ENCODE measurements around the gene HOXC6.

The HOXC6 gene

GRCh38 chr12:54016478-54016964 lies 11.7 kb upstream of the HOXC6 start:
- no peak for DNase-seq

GRCh38 chr12:54017027-54017788 lies 11.0 kb upstream of the HOXC6 start:
- peak in 1 of 2 experiments; percentile 19 for DNase-seq

- peak; percentile 73 to 80 for DNase-seq
Measured at GRCh38 chr12:54017878-54018467, 10.3 kb upstream of the HOXC6 start.

GRCh38 chr12:54018468-54018984 lies 9.7 kb upstream of the HOXC6 start:
- no peak for DNase-seq

GRCh38 chr12:54019091-54019811 lies 9.0 kb upstream of the HOXC6 start:
- DNase-seq = no peak

DNA sequence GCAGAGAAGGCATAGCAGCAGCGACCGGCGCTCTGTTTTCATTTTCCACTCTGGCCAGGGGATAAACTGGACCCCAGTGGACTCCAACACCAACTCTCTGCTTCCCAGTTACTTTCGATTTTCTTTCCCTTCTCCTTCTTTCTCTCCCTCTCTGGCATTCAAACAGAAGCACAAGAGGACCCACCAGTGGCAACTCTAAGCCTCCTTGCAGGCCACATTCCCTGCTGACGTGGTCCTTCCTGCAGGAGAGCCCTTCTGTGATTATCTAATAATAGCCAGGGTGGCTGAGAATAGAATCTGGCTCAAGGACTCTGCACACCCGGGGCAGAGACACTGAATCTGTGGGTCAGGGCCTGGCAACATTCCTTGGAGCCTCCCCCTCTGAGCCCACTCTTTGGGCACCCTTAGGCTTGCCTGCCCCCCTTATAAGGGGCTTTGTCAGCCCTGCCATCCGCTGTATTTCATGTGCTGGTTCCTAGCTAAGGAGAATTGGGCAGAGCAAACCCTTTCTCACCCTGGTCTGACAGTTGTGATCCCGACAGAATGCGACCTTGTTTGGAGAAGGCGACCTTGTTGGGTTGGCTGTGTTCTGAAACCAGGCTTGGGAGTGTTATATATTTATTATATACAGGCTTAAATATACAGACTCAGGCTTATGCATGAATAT lies 8.2 kb upstream of the HOXC6 start:
- DNase-seq = no peak

DNA sequence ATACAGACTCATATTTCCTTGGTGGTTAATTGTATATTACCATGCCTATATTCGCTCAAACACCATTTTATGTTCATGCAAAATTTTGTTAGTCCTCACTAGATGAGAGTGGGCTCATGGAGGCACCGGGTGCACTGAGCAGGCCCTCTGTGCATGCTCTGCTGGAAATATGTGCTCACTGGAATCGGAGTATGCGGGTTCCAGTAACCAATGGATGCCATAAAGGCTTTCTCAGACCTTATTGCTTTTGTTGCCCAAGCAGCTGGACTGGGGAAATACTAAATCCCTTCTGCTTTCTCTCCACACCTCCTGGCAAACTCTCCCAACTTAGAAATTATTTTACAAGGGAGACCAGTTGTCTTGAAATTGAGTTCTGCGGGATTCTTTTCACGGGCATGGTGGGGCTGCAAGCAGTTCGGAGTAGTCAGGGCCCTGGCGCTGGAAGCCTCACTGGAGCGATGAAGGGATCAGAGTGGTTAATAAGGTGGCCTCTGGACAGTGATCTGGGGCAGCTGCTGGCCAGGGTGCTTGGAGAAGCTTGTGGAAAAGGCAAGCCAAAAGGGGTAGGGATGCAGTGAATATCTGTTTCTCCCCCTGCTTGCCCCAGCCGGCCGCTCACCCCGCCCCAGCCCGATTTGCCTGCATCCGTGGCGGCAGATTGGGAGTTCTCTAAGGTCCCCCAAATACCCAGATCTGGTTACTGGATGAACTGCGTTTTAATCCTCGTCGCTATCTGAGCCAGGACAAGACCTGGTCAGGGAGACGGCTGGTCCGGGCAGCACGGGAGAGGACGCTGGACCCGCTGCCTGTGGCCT lies 7.4 kb upstream of the HOXC6 start:
- no peak for DNase-seq

DNA sequence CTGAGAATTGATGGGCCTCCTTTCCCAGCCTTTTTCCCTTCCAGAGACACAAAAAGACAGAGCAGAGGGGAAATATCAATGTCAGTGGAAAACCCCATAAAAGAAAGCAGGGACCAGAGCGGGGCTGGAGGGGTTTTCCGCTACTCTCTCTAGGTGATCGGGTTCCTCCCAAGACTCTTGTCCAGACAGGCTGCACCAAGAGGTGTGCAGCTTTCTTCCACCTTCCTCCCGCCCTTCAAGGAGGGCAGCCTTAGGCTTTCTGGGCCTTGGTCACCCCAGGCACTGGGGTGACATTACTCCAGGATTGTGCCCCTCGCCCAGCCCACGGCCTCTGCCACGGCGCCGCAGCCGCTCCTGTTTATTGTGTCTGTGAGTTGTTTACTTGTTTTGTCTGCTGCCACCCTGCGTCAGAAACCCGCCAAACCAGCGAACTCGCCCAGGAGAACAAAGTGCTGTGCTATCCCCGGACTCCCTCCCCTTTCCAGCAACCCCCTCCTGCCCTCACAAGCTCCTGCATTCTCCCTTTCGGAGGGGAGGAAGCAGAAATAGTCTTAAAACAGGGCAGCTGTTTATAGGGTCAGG lies 6.7 kb upstream of the HOXC6 start:
- no peak for DNase-seq

DNA sequence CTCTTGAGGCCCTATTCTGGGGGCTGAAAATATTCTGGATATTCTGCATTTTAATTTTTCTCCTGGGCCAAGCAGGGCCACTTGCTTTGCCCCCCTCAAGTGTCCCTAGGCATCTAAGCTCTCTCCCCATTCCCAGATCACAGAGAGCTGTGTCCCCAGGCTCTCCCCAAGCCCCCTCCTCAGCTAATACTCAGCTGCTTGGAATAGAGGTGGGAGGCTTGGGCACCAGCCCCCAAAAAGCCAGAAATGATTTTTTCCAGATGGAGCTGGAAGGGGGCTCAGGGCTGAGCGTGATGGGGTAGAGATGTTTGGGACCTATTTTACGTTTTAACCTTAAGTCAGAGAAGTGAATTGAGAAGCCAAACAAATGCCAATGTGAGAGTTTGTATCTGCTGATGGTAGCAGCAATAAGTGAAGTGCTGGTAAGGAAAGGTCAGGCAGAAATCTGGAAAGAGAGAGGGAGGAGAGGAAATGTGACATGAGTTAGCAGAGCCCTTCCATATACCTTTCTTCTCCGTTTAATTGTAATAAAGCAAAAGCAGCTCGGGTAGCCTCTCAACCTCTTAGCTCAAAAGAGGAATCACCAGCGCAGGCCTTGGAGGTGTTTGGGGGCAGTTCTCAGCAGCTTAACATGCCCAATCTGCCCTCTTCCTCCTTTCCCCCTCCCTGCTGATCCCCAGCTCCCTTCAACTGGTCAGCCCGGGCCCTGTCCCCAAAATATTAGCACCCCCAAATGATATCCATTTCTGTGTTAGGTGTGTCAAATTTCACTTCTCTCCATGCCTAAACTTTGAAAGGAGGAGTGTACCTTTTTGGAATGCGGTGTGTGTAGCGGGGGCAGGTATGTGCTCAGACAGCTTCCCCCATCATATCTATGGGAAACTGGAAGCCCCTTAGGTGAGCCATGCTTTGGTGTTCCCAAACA lies 5.0 kb upstream of the HOXC6 start:
- DNase-seq = no peak

- no peak for DNase-seq
Measured at GRCh38 chr12:54024127-54024526, 4.1 kb upstream of the HOXC6 start.

- DNase-seq = no peak
Measured at GRCh38 chr12:54024581-54025305, 3.5 kb upstream of the HOXC6 start.

DNA sequence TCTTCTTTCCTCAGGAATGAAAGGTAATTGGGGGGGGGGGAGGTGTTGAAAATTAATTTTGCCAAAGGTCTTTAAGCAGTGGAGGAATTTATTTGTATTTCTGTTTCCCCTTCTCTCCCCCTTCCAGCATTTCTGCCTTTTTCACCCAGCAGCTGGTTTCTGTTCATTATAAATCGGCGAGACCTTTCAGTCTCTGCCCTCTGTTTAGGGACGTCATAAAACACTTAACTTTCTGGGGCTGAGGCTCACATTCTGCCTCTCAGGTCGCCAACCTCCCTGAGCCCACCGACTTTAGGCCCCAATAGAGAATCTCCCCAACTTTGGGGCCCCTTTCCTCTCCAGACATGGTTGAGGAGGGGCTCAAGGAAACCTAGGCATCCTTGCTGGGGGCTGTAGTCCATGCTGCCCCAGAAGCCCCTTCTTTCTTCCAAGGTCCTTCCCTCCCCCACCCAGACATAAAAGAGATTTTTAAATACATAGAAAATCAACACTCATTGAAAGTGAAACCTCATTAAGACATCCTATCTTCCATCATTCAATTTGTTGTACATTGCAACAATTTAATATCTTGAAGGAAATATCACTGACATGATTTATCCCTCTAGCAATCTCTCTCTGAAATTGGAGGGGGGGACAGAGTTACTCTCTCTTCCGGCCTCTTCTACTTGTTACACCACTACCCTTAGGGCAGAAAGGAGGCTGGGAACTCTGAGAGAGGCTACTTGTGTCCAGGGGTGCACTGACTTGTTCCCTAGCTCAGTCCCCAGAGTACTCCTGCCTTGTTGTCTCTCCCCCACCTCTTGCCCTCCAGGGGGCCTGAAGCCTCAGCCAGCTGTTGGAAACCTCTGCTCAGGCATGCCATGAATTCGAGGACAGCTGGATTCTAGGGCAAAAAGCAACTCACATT lies 2.5 kb upstream of the HOXC6 start:
- no peak for DNase-seq

DNA sequence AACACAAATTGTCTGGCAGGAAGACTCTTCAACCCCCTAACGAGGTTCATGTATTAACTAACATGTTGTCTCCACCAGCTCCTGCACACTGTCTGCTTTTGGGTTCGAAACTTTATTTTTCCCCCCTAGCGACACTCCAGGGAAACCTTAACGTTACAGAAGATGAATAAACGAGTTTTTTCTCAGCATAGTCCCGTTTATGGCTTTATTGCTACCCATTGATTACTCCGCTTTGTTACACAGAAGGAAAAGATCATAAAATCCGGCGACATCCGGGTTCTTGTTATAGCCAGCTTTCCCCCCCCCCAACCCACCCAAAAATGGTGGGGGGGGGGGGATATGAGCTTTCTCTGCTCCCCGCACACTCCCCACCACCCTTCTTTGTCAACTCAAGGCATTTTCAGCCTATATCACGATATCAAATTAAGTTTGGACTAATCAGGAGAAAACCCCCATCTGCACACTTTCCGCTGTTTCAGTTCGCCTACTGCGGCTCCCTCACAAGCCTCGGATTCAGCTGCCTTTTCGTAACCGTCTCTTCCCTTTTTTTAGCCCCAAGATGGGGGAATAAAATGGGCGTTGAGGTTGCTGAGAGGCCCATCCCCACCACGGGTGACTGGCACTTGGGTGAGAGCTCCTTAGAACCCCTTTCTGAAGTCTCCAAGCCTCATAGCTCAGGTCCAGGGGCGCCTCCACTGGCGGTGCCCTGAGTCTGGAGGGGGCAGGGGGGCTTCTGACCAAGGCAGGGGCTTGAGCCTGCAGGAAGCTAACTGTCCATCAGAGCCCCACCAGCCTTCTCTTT lies 1.4 kb upstream of the HOXC6 start:
- no peak for DNase-seq

DNA sequence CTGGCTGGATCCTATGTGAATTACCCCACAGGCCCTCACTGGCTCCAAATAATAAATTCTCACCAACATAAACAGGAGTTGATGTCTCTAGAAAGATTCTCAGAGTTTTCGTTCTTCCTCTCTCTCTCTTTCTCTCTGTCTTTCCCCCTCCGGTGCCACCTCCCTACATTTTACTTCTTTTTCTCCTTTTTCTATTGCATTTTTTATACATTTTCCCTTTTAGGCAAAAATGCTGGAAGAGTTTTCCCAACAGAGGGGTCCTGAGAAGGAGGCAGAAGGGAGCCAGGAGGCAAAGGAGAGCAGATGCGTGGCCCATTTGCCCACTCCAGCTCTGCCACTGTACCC lies 826 bp upstream of the HOXC6 start:
- DNase-seq = no peak

GRCh38 chr12:54029529-54030441 lies 1.5 kb downstream of the HOXC6 start:
- no peak for DNase-seq

DNA sequence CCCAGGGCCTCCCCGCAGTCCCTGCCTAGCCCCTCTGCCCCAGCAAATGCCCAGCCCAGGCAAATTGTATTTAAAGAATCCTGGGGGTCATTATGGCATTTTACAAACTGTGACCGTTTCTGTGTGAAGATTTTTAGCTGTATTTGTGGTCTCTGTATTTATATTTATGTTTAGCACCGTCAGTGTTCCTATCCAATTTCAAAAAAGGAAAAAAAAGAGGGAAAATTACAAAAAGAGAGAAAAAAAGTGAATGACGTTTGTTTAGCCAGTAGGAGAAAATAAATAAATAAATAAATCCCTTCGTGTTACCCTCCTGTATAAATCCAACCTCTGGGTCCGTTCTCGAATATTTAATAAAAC lies 2.2 kb downstream of the HOXC6 start:
- DNase-seq = no peak

DNA sequence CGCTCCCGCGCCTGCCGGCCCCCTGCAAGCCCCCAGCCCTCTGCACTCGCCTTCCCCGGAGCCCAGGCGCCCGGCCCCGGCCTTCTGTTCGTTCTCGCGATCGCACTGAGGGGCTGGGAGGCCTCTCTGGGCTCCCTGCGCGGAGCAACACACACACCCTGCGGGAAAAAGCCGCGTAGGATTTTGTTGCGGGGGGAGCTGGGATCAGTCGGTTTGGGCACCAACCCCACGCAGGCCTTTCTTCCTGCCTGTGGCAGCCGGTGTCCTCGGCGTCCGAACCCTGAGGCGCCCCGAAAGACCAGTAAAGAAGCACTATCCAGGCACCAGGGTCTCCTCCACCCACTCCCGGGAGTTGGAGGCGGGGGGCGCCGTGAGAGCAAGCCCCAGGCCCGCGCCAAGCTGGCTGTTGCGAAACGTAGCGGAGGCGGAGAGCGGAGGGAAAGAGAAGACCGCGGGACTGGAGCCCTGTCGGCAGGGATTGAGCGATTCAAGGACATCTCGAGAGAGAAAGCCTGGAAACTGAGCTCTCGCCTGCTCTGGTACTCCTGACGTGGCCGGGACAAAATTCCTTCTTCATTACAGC lies 2.7 kb downstream of the HOXC6 start:
- no peak for DNase-seq
